Fibroblast of the conjunctiva (primary cell): Measurements from ENCODE around the gene CTIF.

Experiments
- DNase-seq: peaks from one replicate; pipeline ENCODE4 v3.0.0-alpha.2; 2010; ENCODE audit warnings: low read depth

CTIF gene

DNA sequence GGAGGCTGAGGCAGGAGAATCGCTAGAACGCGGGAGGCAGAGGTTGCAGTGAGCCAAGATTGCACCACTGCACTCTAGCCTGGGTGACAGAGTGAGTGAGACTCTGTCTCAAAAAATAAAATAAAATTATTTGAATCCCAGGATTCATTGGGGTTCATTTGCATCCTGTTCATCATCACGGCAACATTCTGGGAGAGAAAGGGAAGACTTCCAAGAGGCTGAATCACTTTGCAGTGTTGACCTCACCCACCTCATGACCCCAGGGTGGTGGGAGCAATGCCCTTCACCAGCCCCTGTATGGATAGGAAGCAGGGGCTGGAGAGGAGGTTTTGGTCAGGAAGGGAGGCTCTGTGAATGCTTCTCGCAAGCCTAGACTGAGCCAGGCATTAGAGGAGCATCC lies 195.6 kb downstream of the CTIF start:
- DNase-seq: no peak

DNA sequence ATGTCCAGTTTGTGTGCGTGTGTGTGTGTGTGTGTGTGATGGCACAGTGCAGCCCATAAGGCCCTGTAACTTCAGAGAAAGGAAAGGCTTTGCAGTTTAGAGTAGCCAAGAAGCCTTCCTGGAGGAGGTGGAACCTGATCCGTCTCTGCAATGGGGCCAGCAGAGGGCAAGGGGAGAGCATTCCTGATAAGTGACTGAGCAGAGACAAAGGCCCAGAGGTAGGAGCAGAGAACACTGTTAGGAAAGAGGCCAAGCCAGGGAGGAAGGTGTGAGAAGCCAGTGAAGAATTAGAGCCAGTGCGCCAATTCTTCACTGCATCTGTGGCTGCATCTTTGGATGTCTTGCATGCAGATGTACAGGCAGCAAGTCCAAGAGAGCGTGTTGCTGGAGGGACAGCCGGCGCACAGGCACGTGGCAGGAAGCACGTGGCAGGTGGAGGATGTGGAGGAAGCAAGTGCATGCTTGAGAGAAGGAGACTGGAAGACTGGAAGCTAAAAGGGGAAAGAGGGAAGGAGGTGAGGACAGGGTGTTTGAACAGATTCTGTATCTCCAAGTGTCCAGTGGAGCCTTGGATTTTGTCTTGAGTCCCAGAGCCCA lies 196.3 kb downstream of the CTIF start:
- no peak for DNase-seq

- no peak for DNase-seq
Measured at GRCh38 chr18:48735681-48736255, 196.9 kb downstream of the CTIF start.

- DNase-seq: no peak
Measured at GRCh38 chr18:48736321-48737260, 197.8 kb downstream of the CTIF start.

- no peak for DNase-seq
Measured at GRCh38 chr18:48739266-48740067, 200.6 kb downstream of the CTIF start.

GRCh38 chr18:48740068-48740440 lies 201.2 kb downstream of the CTIF start:
- no peak for DNase-seq

DNA sequence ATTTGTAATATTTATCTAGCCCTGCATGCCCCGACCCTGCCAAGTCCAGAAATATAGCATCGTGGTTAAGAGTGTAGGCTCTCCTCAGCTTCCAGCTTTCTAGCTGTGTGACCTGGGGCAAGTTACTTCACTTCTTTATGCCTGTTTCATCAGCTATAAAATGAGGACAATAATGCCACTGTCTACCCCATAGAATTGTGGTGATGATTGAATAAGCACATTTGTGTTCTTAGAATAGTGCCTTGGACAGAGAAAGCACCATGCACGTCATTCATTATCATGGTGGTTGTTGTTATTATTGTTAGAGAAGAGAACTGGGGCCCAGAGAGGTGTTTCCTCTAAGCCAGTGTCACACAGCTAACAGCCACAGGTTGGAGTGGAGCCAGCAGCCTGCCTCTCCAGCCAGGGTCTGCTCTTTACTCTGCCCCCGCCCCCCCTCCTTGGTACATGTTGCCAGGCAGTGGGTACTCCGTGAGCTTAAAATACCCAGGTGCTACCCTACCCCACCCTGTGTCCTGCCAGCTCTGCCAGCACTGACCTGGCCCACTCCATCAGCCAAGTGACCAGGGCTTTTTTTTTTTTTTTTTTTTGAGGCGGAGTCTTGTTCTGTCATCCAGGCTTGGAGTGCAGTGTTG lies 202.1 kb downstream of the CTIF start:
- DNase-seq: no peak

- DNase-seq: no peak
Measured at GRCh38 chr18:48741866-48742265, 203.0 kb downstream of the CTIF start.

GRCh38 chr18:48742304-48742703 lies 203.5 kb downstream of the CTIF start:
- no peak for DNase-seq

- DNase-seq: peak; percentile 49
Measured at GRCh38 chr18:48742706-48743475, 204.1 kb downstream of the CTIF start.

DNA sequence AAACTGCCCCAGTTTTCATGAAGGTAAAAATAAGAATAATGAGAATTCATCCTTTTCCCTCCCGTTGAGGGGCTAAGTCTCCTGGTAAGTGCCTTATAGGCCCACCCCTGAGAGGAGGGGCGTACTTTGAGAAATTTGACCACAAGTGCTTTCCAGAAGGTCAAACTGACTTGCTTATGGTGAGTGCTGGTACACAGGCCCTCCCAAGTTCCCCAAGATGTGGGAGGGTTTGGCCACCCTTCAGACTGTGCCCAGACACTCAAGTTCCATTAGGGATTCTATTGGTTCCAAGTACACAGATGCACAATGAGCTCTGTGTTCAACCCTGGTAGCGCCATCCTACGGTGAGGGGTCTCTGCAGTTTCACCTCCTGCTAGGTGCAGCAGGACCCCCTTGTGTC lies 205.1 kb downstream of the CTIF start:
- no peak for DNase-seq

DNA sequence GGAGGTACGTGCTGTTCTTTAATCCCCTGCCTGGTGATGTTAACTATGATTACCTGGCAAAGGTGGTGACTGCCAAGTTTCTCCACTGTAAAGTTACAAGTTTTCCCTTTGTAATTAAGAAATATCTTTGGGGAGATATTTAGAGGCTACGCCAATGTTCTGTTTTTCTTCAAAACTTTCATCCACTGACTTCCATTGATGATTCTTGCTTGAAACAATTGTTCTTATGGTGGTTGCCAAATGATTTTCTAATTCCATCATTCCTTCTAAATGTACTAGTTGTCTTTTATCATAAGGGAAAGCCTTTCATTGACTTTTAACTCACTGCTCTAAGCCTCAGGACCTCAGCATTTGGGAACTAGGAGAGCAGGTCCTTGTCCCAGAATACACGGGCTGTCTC lies 206.5 kb downstream of the CTIF start:
- no peak for DNase-seq

GRCh38 chr18:48749768-48750167 lies 210.9 kb downstream of the CTIF start:
- DNase-seq: no peak

DNA sequence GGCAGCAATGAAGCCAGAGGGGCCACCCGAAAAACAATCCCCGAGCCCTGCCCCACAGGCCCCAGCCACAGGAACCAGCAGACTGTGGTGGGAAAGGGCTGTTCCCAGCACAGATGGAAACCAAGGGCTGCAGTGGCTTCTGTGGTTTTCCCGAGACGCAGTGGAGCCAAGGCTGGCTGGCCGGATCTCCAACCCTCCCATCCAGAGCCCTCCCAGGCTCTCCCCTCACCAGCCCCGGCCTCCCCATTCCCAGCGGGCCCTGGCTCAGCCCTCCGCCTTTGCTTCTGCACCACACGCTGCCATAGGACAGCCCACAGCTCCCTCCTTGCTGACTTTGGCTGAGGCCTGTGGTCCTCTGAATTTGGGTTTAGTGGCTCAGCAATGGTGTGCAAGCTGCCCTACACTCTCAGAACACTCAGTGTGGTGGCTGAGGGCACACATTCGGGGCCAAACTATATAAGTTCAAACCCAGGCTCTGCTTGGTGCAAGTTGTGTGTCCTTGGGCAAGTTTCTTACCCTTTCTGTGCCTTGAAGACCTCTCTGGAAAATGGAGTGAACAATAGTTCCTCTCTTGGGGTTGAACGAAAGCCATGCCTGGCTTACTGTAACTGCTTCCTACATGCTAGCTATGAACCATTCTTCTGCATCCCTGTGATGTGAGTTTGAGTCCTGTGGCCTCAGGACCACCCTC lies 211.8 kb downstream of the CTIF start:
- DNase-seq: no peak

- DNase-seq: no peak
Measured at GRCh38 chr18:48751727-48752468, 213.1 kb downstream of the CTIF start.

GRCh38 chr18:48752478-48752877 lies 213.6 kb downstream of the CTIF start:
- no peak for DNase-seq

DNA sequence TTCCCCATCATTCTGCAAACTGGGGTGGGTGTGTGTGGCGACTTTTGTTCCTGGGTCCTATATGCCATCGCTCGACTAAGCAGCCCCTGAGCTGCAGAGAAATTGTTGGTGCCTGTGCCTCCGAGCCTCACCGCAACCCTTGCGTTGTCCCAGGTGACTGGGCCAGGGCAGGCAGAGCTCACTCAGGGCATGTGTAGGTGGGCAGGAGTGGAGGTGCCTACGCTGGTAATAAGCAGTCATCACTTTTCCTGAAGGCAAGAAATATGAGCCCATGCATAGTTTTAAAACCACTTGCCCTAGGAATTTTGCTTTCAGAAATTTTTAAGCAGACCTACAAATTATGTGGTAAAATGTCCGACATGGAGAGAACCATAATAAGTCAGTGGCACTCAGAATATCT lies 214.1 kb downstream of the CTIF start:
- no peak for DNase-seq

- no peak for DNase-seq
Measured at GRCh38 chr18:48753691-48754090, 214.9 kb downstream of the CTIF start.

DNA sequence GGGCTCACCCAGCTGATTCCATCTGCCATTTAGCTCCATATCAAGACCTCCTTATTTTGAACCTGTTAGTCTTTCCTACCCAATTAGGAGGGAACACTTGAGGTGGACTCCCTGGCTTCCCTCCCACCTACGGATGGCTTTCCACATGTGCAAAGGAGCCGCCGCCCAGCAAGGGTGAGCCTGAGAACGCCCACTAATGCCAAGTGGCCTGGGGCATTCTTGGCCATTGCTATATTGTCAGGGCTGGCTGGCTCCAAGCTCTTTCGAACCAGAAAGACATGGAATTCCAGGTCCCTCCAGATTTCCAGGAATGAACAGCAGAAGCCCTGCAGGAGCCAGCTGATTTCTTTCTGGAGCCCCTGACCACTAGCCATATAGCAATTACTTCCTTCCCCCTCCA lies 215.7 kb downstream of the CTIF start:
- no peak for DNase-seq

DNA sequence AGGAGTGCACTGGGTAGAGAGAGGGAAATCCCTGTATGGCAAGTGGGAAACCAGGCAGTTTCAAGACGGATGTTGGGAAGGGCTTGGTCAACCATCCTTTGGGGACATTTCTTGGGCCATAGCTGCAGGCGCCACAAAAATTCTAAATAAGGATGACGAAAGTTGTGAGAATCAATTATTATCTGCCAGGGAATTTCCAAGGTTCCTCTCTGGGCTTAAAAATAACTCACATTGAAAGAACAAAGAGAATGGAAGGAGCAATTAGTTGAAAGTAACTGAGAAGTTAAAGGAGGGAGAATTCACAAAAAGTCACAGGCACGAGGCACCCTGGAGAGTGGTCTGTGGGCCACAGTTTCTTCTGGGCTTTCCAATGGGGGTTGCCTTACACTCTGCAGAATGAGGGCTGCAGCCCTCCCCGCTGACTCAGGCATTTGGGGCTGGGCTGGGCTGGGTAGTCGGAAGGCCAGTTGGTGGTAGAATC lies 216.2 kb downstream of the CTIF start:
- no peak for DNase-seq
